Fibroblast of lung (primary cell): ENCODE measurements around the gene GHR. TPM values are rescaled to one million over a fixed set of nuclear protein-coding genes. Genes with fewer than 3 reads are reported as not detected.

Source experiments
- DNase-seq, 2 donors: peaks; one replicate each; pipeline versions ENCODE4 v3.0.0 to v3.0.0-alpha.2; 2010; ENCODE audit warnings: low read depth in 2 of 2
- H2AFZ ChIP-seq: 2 replicates; pipeline ENCODE4 v1.5.1; 2012; ENCODE audit warnings: low read length, control low read depth, inconsistent platforms
- H3K27ac ChIP-seq: 2 replicates; pipeline ENCODE4 v1.5.1; 2011; ENCODE audit warnings: low read length, control low read depth; ENCODE audit not compliant: insufficient read depth
- H3K27me3 ChIP-seq: 2 replicates; pipeline ENCODE4 v1.5.1; 2011; ENCODE audit warnings: mild to moderate bottlenecking, low read length; ENCODE audit not compliant: control insufficient read depth, insufficient read depth
- H3K36me3 ChIP-seq: 2 replicates; pipeline ENCODE4 v1.5.1; 2011; ENCODE audit warnings: low read length; ENCODE audit not compliant: control insufficient read depth, insufficient read depth
- H3K4me1 ChIP-seq: 2 replicates; pipeline ENCODE4 v1.5.1; 2011; ENCODE audit warnings: low read length; ENCODE audit not compliant: control insufficient read depth, insufficient read depth; ENCODE audit errors: extremely low read depth
- H3K4me2 ChIP-seq: 2 replicates; pipeline ENCODE4 v1.5.1; 2011; ENCODE audit warnings: low read length, control low read depth; ENCODE audit not compliant: insufficient read depth; ENCODE audit errors: extremely low read depth
- H3K4me3 ChIP-seq, 4 experiments: fragments of 200-600 bp in 1 of 4; sonication (generic) in 1 of 4; replicated peaks in 1 of 4; 2 replicates each; pipeline ENCODE4 v1.5.1; 2011 to 2016; ENCODE audit warnings: low read length in 4 of 4, low read depth in 3 of 4, mild to moderate bottlenecking in 3 of 4, control low read depth in 2 of 4, inconsistent platforms in 1 of 4, mixed read lengths in 1 of 4; ENCODE audit not compliant: insufficient read depth in 1 of 4; ENCODE audit errors: control extremely low read depth in 1 of 4
- H3K79me2 ChIP-seq: 2 replicates; pipeline ENCODE4 v1.5.1; 2012; ENCODE audit warnings: mild to moderate bottlenecking, low read length, inconsistent platforms; ENCODE audit not compliant: control insufficient read depth, insufficient read depth
- H3K9ac ChIP-seq: 2 replicates; pipeline ENCODE4 v1.5.1; 2011; ENCODE audit warnings: mild to moderate bottlenecking, low read length, control low read depth; ENCODE audit not compliant: insufficient read depth
- H3K9me3 ChIP-seq: 2 replicates; pipeline ENCODE4 v1.5.1; 2012; ENCODE audit warnings: low read depth, low read length; ENCODE audit not compliant: control insufficient read depth, insufficient read depth
- H4K20me1 ChIP-seq: 2 replicates; pipeline ENCODE4 v1.5.1; 2011; ENCODE audit warnings: low read length; ENCODE audit not compliant: control insufficient read depth, insufficient read depth; ENCODE audit errors: extremely low read depth
- EZH2 ChIP-seq: IDR thresholded peaks from 2 replicates; pipeline ENCODE4 v1.5.1; 2012; ENCODE audit warnings: low read length, control low read depth, mild to moderate bottlenecking; ENCODE audit errors: missing control alignments
- polyA plus RNA-seq, 2 donors: library from polyadenylated mRNA; depleted of rRNA in 1 of 2; stranded (reverse) in 1 of 2; unstranded in 1 of 2; fragments of >200 nt; gene quantifications; 2 replicates each; pipeline ENCODE4 v1.2.1, GENCODE V29; 2011 to 2012; ENCODE audit warnings: missing spikeins in 1 of 2
- total RNA-seq: library from RNA; depleted of rRNA; stranded (reverse); fragments of >200 nt; gene quantifications from 2 replicates; pipeline ENCODE4 v1.2.1, GENCODE V29; 2014
- TF ChIP-seq, protein P1 (sequence below), 2 donors: IDR thresholded peaks in 1 of 2; conservative IDR thresholded peaks in 1 of 2; 1 replicate in 1 of 2; 2 replicates in 1 of 2; pipeline ENCODE4 v1.5.1; 2011 to 2012; ENCODE audit warnings: low read length in 2 of 2, control low read depth in 1 of 2, inconsistent platforms in 1 of 2, low read depth in 1 of 2, mild to moderate bottlenecking in 1 of 2

Gene GHR
- total and polyA plus RNA-seq, 2 donors (not counting 1 experiment from before 2014, with no cell fraction given), result 2.3 to 2.4 TPM

DNA sequence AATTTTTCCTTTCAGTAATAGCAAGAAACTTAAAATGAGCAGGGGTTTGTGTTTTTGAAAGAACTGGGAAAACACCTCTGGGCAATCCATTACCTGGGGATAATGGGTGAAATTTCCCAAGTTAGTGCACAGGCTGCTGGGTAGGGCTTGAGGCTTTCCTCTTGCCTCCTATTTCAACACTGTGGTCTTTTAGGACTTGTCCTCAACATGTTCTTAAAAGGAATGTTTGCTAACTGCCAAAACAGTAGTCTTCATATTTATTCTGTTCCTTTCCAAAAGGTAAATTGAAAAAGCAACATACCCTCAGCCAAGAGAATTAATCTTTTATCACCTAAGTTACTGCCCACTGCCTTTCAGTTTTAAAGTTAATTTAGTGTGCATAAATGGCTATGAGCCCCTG is 175.1 kb downstream of the GHR start:
- H3K27me3 ChIP-seq, result no peaks in the 10 kb centered on the region
- DNase-seq, result no peak
- no peak overlapping the region for H2AFZ ChIP-seq

DNA sequence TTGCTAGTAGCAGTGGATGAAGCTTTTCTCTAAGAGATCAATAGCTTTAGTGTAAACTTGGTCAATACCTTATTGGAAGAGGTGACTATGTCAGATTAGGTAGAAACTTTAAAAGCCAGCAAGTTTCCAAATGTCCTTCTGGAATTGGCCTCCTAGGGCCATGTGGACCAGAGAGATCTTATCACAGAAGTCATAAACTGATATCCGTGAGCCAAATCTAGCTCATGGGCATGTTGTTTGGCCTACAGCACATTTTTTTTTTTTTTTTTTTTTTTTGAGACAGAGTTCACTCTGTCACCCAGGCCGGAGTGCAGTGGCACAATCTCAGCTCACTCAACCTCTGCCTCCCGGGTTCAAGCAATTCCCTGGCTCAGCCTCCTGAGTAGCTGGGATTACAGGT is 175.9 kb downstream of the GHR start:
- no peak overlapping the region for H3K4me2 ChIP-seq
- no peaks in the 10 kb centered on the region for H3K9me3 ChIP-seq
- H2AFZ ChIP-seq, result no peak overlapping the region
- H3K4me3 ChIP-seq, result no peak overlapping the region
- no peaks in the 10 kb centered on the region for H4K20me1 ChIP-seq
- H3K27me3 ChIP-seq, result no peaks in the 10 kb centered on the region
- H3K4me1 ChIP-seq, result no peaks in the 10 kb centered on the region
- no peaks in the 10 kb centered on the region for H3K79me2 ChIP-seq
- TF ChIP-seq, protein P1, sequence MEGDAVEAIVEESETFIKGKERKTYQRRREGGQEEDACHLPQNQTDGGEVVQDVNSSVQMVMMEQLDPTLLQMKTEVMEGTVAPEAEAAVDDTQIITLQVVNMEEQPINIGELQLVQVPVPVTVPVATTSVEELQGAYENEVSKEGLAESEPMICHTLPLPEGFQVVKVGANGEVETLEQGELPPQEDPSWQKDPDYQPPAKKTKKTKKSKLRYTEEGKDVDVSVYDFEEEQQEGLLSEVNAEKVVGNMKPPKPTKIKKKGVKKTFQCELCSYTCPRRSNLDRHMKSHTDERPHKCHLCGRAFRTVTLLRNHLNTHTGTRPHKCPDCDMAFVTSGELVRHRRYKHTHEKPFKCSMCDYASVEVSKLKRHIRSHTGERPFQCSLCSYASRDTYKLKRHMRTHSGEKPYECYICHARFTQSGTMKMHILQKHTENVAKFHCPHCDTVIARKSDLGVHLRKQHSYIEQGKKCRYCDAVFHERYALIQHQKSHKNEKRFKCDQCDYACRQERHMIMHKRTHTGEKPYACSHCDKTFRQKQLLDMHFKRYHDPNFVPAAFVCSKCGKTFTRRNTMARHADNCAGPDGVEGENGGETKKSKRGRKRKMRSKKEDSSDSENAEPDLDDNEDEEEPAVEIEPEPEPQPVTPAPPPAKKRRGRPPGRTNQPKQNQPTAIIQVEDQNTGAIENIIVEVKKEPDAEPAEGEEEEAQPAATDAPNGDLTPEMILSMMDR (conservative IDR thresholded peaks at IDR 0.05 in 1 of 2, IDR thresholded peaks at IDR 0.05 in 1 of 2; ENCODE audit: low read depth in 1 of 2, low read length in 2 of 2), result no peak
- no peak for TF ChIP-seq EZH2
- H3K9ac ChIP-seq, result no peak overlapping the region
- H3K27ac ChIP-seq, result no peak overlapping the region
- no peak for DNase-seq
- H3K36me3 ChIP-seq, result no peaks in the 10 kb centered on the region

More for the DNA sequence above, 175.1 kb downstream of the GHR start:
- H3K36me3 ChIP-seq, result no peaks in the 10 kb centered on the region
- H3K4me2 ChIP-seq, result no peak overlapping the region
- H4K20me1 ChIP-seq, result no peaks in the 10 kb centered on the region
- H3K9me3 ChIP-seq, result no peaks in the 10 kb centered on the region
- H3K79me2 ChIP-seq, result no peaks in the 10 kb centered on the region
- no peaks in the 10 kb centered on the region for H3K4me1 ChIP-seq
- H3K9ac ChIP-seq, result no peak overlapping the region
- TF ChIP-seq, protein P1 (conservative IDR thresholded peaks at IDR 0.05 in 1 of 2, IDR thresholded peaks at IDR 0.05 in 1 of 2; ENCODE audit: low read depth in 1 of 2, low read length in 2 of 2), result no peak
- H3K27ac ChIP-seq, result no peak overlapping the region
- no peak overlapping the region for H3K4me3 ChIP-seq

DNA sequence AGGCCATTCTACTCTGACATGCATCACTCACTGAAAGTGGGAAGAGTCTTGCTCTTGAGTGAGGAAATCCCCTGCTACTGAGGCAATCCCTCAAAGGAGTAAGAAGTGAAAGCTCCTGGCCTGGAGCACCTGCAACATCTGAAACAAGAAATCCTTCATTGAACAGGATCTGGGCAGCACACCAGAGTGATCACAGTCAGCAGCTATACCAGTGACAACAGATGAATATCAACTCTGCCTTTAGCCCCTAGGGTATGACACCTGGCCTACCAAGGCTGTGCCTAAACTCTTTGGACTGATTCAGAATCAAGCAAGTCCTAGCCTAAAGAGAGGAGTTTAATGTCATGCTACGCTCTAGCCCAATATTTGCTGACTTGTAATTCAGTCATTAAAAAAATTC is 177.2 kb downstream of the GHR start:
- Histone ChIP-seq H3K27ac (no peak overlapping the region), H2AFZ (no peak overlapping the region), H3K27me3 (no peaks in the 10 kb centered on the region), H3K4me1 (no peaks in the 10 kb centered on the region), H3K4me2 (no peak overlapping the region), H4K20me1 (no peaks in the 10 kb centered on the region), H3K9ac (no peak overlapping the region), H3K9me3 (no peaks in the 10 kb centered on the region), H3K79me2 (no peaks in the 10 kb centered on the region), H3K36me3 (no peaks in the 10 kb centered on the region), H3K4me3 (no peak overlapping the region)
- no peak for DNase-seq
- TF ChIP-seq EZH2, result no peak
- TF ChIP-seq, protein P1 (conservative IDR thresholded peaks at IDR 0.05 in 1 of 2, IDR thresholded peaks at IDR 0.05 in 1 of 2; ENCODE audit: low read depth in 1 of 2, low read length in 2 of 2), result no peak
